ENCODE measurements around the gene MME.

MME gene

GRCh38 chr3:155189478-155189877, 109.4 kb downstream of the MME start:
- DNase-seq (ENCODE audit: low spot score): no peak
- TF ChIP-seq CTCF (IDR thresholded peaks at IDR 0.05; ENCODE audit: borderline replicate concordance, control extremely low read depth, extremely low read depth, insufficient read depth, missing control alignments): no peak
- in situ Hi-C loops (cut with MboI; ENCODE audit: low sequenced_read_pairs, unreplicated experiment): no loop called here

GRCh38 chr3:155190691-155191090, 110.6 kb downstream of the MME start:
- no peak for TF ChIP-seq CTCF (IDR thresholded peaks at IDR 0.05; ENCODE audit: borderline replicate concordance, control extremely low read depth, extremely low read depth, insufficient read depth, missing control alignments)
- in situ Hi-C loops (cut with MboI; ENCODE audit: low sequenced_read_pairs, unreplicated experiment): no loop called here
- no peak for DNase-seq (ENCODE audit: low spot score)

GRCh38 chr3:155192957-155193746, 113.0 kb downstream of the MME start:
- TF ChIP-seq CTCF (IDR thresholded peaks at IDR 0.05; ENCODE audit: borderline replicate concordance, control extremely low read depth, extremely low read depth, insufficient read depth, missing control alignments): no peak
- no peak for DNase-seq (ENCODE audit: low spot score)
- in situ Hi-C loops (cut with MboI; ENCODE audit: low sequenced_read_pairs, unreplicated experiment): no loop called here

GRCh38 chr3:155193868-155194267, 113.7 kb downstream of the MME start:
- DNase-seq (ENCODE audit: low spot score): no peak
- in situ Hi-C loops (cut with MboI; ENCODE audit: low sequenced_read_pairs, unreplicated experiment): no loop called here
- TF ChIP-seq CTCF (IDR thresholded peaks at IDR 0.05; ENCODE audit: borderline replicate concordance, control extremely low read depth, extremely low read depth, insufficient read depth, missing control alignments): no peak

- in situ Hi-C loops (cut with MboI; ENCODE audit: low sequenced_read_pairs, unreplicated experiment): no loop called here
- no peak for DNase-seq (ENCODE audit: low spot score)
- TF ChIP-seq CTCF (IDR thresholded peaks at IDR 0.05; ENCODE audit: borderline replicate concordance, control extremely low read depth, extremely low read depth, insufficient read depth, missing control alignments): no peak
Measured at GRCh38 chr3:155194973-155195957, 115.1 kb downstream of the MME start.

GRCh38 chr3:155196131-155197021, 116.3 kb downstream of the MME start:
- no peak for DNase-seq (ENCODE audit: low spot score)
- TF ChIP-seq CTCF (IDR thresholded peaks at IDR 0.05; ENCODE audit: borderline replicate concordance, control extremely low read depth, extremely low read depth, insufficient read depth, missing control alignments): no peak
- in situ Hi-C loops (cut with MboI; ENCODE audit: low sequenced_read_pairs, unreplicated experiment): no loop called here
